IgD-negative memory B cell (primary cell): Measurements from ENCODE around the gene FMN2. TPM values are rescaled to one million over a fixed set of nuclear protein-coding genes. Genes with fewer than 3 reads are reported as not detected.

Experiments
- H3K27ac Mint-ChIP-seq, 3 donors: one replicate each; pipeline ENCODE4 v1.8.0; 2020 to 2022; ENCODE audit warnings: mild to moderate bottlenecking in 3 of 3, mixed read lengths in 3 of 3, moderate library complexity in 1 of 3
- H3K27me3 Mint-ChIP-seq: one replicate; pipeline ENCODE4 v1.8.0; 2021; ENCODE audit warnings: mixed read lengths
- H3K36me3 Mint-ChIP-seq: one replicate; pipeline ENCODE4 v1.8.0; 2020; ENCODE audit warnings: mild to moderate bottlenecking, mixed read lengths
- H3K4me1 Mint-ChIP-seq, 3 donors: one replicate each; pipeline ENCODE4 v1.8.0; 2020 to 2022; ENCODE audit warnings: mixed read lengths in 3 of 3, mild to moderate bottlenecking in 1 of 3
- H3K4me3 Mint-ChIP-seq, 4 donors: one replicate each; pipeline ENCODE4 v1.8.0; 2020 to 2022; ENCODE audit warnings: mild to moderate bottlenecking in 4 of 4, mixed read lengths in 4 of 4, moderate library complexity in 3 of 4
- H3K9me3 Mint-ChIP-seq, 3 donors: one replicate each; pipeline ENCODE4 v1.8.0; 2020 to 2021; ENCODE audit warnings: mixed read lengths in 3 of 3, mild to moderate bottlenecking in 1 of 3
- polyA plus RNA-seq: library from polyadenylated mRNA; unstranded; fragments of 300-500 nt; fragmentation: Illumina TruSeq; gene quantifications from one replicate; pipeline ENCODE4 v1.2.3, GENCODE V29; 2021

The FMN2 gene
- polyA plus RNA-seq, 1 donor from 2014 or later: not detected

GRCh38 chr1:240090957-240091600, 604 bp upstream of the FMN2 start:
- peaks cover 0 to 6% (median 2%) of the 10 kb centered on the region in 3 donors for H3K9me3 Mint-ChIP-seq
- peaks cover 18% of the 10 kb centered on the region for H3K27me3 Mint-ChIP-seq
- H3K4me1 Mint-ChIP-seq: peaks cover 1 to 4% (median 4%) of the 10 kb centered on the region in 3 donors
- no peak overlapping the region for H3K27ac Mint-ChIP-seq
- H3K36me3 Mint-ChIP-seq: no peaks in the 10 kb centered on the region
- H3K4me3 Mint-ChIP-seq: no peak overlapping the region

GRCh38 chr1:240092301-240093119, 827 bp downstream of the FMN2 start:
- no peaks in the 10 kb centered on the region for H3K36me3 Mint-ChIP-seq
- no peak overlapping the region for H3K4me3 Mint-ChIP-seq
- no peak overlapping the region for H3K27ac Mint-ChIP-seq
- peaks cover 1 to 4% (median 4%) of the 10 kb centered on the region in 3 donors for H3K4me1 Mint-ChIP-seq
- peaks cover 18% of the 10 kb centered on the region for H3K27me3 Mint-ChIP-seq
- peaks cover 0 to 6% (median 2%) of the 10 kb centered on the region in 3 donors for H3K9me3 Mint-ChIP-seq

GRCh38 chr1:240093120-240093961, 1.7 kb downstream of the FMN2 start:
- Mint-ChIP-seq H3K9me3 (peaks cover 0 to 3% (median 0%) of the 10 kb centered on the region in 3 donors), H3K27me3 (peaks cover 18% of the 10 kb centered on the region), H3K4me3 (no peak overlapping the region), H3K4me1 (peaks cover 1 to 4% (median 4%) of the 10 kb centered on the region in 3 donors), H3K27ac (no peak overlapping the region), H3K36me3 (no peaks in the 10 kb centered on the region)

- Mint-ChIP-seq H3K4me3 (no peak overlapping the region), H3K4me1 (peaks cover 1 to 4% (median 4%) of the 10 kb centered on the region in 3 donors), H3K27me3 (peaks cover 18% of the 10 kb centered on the region), H3K27ac (no peak overlapping the region), H3K36me3 (no peaks in the 10 kb centered on the region), H3K9me3 (peaks cover 0 to 3% (median 0%) of the 10 kb centered on the region in 3 donors)
Observed at GRCh38 chr1:240094041-240094722, 2.5 kb downstream of the FMN2 start.

GRCh38 chr1:240096974-240097373, 5.3 kb downstream of the FMN2 start:
- no peaks in the 10 kb centered on the region for H3K36me3 Mint-ChIP-seq
- H3K4me1 Mint-ChIP-seq: peaks cover 0 to 1% (median 0%) of the 10 kb centered on the region in 3 donors
- no peak overlapping the region for H3K4me3 Mint-ChIP-seq
- peaks cover 0 to 6% (median 3%) of the 10 kb centered on the region in 3 donors for H3K9me3 Mint-ChIP-seq
- H3K27ac Mint-ChIP-seq: no peak overlapping the region
- peaks cover 10% of the 10 kb centered on the region for H3K27me3 Mint-ChIP-seq

GRCh38 chr1:240098534-240098933, 6.9 kb downstream of the FMN2 start:
- Mint-ChIP-seq H3K36me3 (peaks cover 2% of the 10 kb centered on the region), H3K9me3 (peaks cover 0 to 8% (median 3%) of the 10 kb centered on the region in 3 donors), H3K4me1 (peaks cover 0 to 1% (median 0%) of the 10 kb centered on the region in 3 donors)

GRCh38 chr1:240099329-240099728, 7.6 kb downstream of the FMN2 start:
- H3K4me3 Mint-ChIP-seq: no peak overlapping the region
- H3K27ac Mint-ChIP-seq: no peak overlapping the region
- no peaks in the 10 kb centered on the region for H3K27me3 Mint-ChIP-seq
- H3K4me1 Mint-ChIP-seq: no peaks in the 10 kb centered on the region
- peaks cover 0 to 9% (median 3%) of the 10 kb centered on the region in 3 donors for H3K9me3 Mint-ChIP-seq
- H3K36me3 Mint-ChIP-seq: peaks cover 2% of the 10 kb centered on the region

More at GRCh38 chr1:240098534-240098933, 6.9 kb downstream of the FMN2 start:
- no peak overlapping the region for H3K27ac Mint-ChIP-seq
- H3K4me3 Mint-ChIP-seq: no peak overlapping the region
- H3K27me3 Mint-ChIP-seq: peaks cover 5% of the 10 kb centered on the region

GRCh38 chr1:240099748-240100147, 8.1 kb downstream of the FMN2 start:
- no peaks in the 10 kb centered on the region for H3K4me1 Mint-ChIP-seq

GRCh38 chr1:240100371-240100934, 8.8 kb downstream of the FMN2 start:
- H3K4me3 Mint-ChIP-seq: no peak overlapping the region
- H3K27ac Mint-ChIP-seq: no peak overlapping the region
- H3K9me3 Mint-ChIP-seq: peaks cover 0 to 9% (median 3%) of the 10 kb centered on the region in 3 donors
- H3K36me3 Mint-ChIP-seq: peaks cover 2% of the 10 kb centered on the region
- no peaks in the 10 kb centered on the region for H3K4me1 Mint-ChIP-seq
- no peaks in the 10 kb centered on the region for H3K27me3 Mint-ChIP-seq

More at GRCh38 chr1:240099748-240100147, 8.1 kb downstream of the FMN2 start:
- Mint-ChIP-seq H3K4me3 (no peak overlapping the region), H3K27me3 (no peaks in the 10 kb centered on the region), H3K9me3 (peaks cover 0 to 9% (median 3%) of the 10 kb centered on the region in 3 donors), H3K27ac (no peak overlapping the region), H3K36me3 (peaks cover 2% of the 10 kb centered on the region)

- Mint-ChIP-seq H3K9me3 (peaks cover 0 to 12% (median 3%) of the 10 kb centered on the region in 3 donors), H3K27ac (no peak overlapping the region)
Observed at GRCh38 chr1:240101306-240101705, 9.6 kb downstream of the FMN2 start.

GRCh38 chr1:240101737-240102136, 10.1 kb downstream of the FMN2 start:
- Mint-ChIP-seq H3K27me3 (no peaks in the 10 kb centered on the region), H3K27ac (no peak overlapping the region), H3K36me3 (peaks cover 2% of the 10 kb centered on the region), H3K4me1 (no peaks in the 10 kb centered on the region), H3K4me3 (no peak overlapping the region), H3K9me3 (peaks cover 0 to 12% (median 3%) of the 10 kb centered on the region in 3 donors)

More at GRCh38 chr1:240101306-240101705, 9.6 kb downstream of the FMN2 start:
- no peak overlapping the region for H3K4me3 Mint-ChIP-seq
- H3K4me1 Mint-ChIP-seq: no peaks in the 10 kb centered on the region
- H3K36me3 Mint-ChIP-seq: peaks cover 2% of the 10 kb centered on the region
- H3K27me3 Mint-ChIP-seq: no peaks in the 10 kb centered on the region

GRCh38 chr1:240104672-240105071, 13.0 kb downstream of the FMN2 start:
- H3K9me3 Mint-ChIP-seq: peaks cover 0 to 13% (median 2%) of the 10 kb centered on the region in 3 donors
- no peak overlapping the region for H3K4me3 Mint-ChIP-seq
- H3K27ac Mint-ChIP-seq: no peak overlapping the region
- peaks cover 2% of the 10 kb centered on the region for H3K36me3 Mint-ChIP-seq
- H3K27me3 Mint-ChIP-seq: no peaks in the 10 kb centered on the region
- H3K4me1 Mint-ChIP-seq: no peaks in the 10 kb centered on the region

- Mint-ChIP-seq H3K27me3 (no peaks in the 10 kb centered on the region), H3K4me1 (no peaks in the 10 kb centered on the region), H3K36me3 (peaks cover 6% of the 10 kb centered on the region), H3K9me3 (peaks cover 0 to 7% (median 2%) of the 10 kb centered on the region in 3 donors), H3K4me3 (no peak overlapping the region), H3K27ac (no peak overlapping the region)
Observed at GRCh38 chr1:240107058-240107684, 15.5 kb downstream of the FMN2 start.
